Glutamatergic neuron (in vitro differentiated cells): Measurements from ENCODE around the gene CSHL1. TPM values are rescaled to one million over a fixed set of nuclear protein-coding genes. Genes with fewer than 3 reads are reported as not detected.
A peak's percentile ranks its signal among the peaks of the same experiment; 100 is the strongest.

Experiments
- DNase-seq: peaks from one replicate; pipeline ENCODE4 v3.0.0; 2022
- H3K27ac Mint-ChIP-seq: one replicate; pipeline ENCODE4 v1.8.0; 2020; ENCODE audit warnings: mild to moderate bottlenecking, mixed read lengths, inconsistent platforms; ENCODE audit not compliant: unreplicated experiment
- H3K27me3 Mint-ChIP-seq: one replicate; pipeline ENCODE4 v1.8.0; 2020; ENCODE audit warnings: mild to moderate bottlenecking, moderate library complexity, mixed read lengths, inconsistent platforms; ENCODE audit not compliant: unreplicated experiment
- H3K36me3 Mint-ChIP-seq: one replicate; pipeline ENCODE4 v1.8.0; 2020; ENCODE audit warnings: mild to moderate bottlenecking, mixed read lengths, inconsistent platforms; ENCODE audit not compliant: unreplicated experiment
- H3K4me1 Mint-ChIP-seq: one replicate; pipeline ENCODE4 v1.8.0; 2020; ENCODE audit warnings: mild to moderate bottlenecking, low read depth, mixed read lengths, inconsistent platforms; ENCODE audit not compliant: unreplicated experiment
- H3K4me3 Mint-ChIP-seq: one replicate; pipeline ENCODE4 v1.8.0; 2020; ENCODE audit warnings: mild to moderate bottlenecking, mixed read lengths, inconsistent platforms; ENCODE audit not compliant: unreplicated experiment
- H3K9me3 Mint-ChIP-seq: one replicate; pipeline ENCODE4 v1.8.0; 2020; ENCODE audit warnings: mild to moderate bottlenecking, moderate library complexity, mixed read lengths, inconsistent platforms; ENCODE audit not compliant: unreplicated experiment
- total RNA-seq: library from RNA; stranded (reverse); fragmentation: NEBNext Ultra II Directional; extraction: Animal tissue kit (Norgen Biotek cat#: 25700); gene quantifications from one replicate; pipeline ENCODE4 v1.2.1, GENCODE V29; 2021; ENCODE audit not compliant: unreplicated experiment
- TF ChIP-seq, protein P1 (sequence below): fragments of 200-600 bp; sonication (generic); IDR thresholded peaks from one replicate; pipeline ENCODE4 v1.5.0; 2021; ENCODE audit not compliant: partially characterized antibody, unreplicated experiment

CSHL1 gene
- total RNA-seq, 1 donor from 2014 or later: not detected

DNA sequence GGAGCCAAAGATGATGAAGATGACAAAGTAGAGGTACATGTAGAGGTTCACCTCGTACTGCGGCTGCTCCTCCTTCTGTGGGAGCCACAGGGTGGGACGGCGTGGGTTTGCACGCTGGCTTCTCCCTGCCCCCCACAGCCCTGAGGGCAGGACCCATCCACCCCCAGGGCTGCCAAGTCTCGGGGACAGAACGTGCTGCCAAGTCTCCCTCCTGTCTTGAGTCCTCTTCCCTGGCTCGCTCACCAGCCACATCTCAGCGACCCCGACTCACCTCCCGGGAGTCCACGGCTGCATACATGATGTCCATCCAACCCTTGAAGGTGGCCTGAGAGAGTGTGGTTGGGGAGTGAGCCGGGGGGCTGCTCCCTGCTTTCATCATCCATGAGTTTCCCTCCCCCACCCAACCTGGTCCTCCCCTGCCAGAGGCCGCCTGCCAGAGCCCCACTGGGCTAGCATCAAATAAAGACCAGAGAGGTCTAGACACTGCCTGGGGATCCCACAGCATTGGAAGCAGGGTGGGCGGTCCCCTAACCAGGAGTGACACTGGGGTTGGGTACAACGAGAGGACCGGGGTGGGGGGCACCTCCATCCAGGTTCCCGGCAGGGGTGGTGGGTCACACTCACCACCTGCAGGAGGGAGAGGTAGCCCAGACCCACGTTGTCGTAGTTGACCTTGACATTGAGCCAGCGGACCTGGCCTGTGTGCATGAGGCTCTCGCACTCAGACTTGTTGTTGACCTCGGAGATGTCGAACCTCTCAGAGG lies 33.9 kb upstream of the CSHL1 start:
- H3K9me3 Mint-ChIP-seq: peaks cover 5% of the 10 kb centered on the region
- TF ChIP-seq, protein P1, sequence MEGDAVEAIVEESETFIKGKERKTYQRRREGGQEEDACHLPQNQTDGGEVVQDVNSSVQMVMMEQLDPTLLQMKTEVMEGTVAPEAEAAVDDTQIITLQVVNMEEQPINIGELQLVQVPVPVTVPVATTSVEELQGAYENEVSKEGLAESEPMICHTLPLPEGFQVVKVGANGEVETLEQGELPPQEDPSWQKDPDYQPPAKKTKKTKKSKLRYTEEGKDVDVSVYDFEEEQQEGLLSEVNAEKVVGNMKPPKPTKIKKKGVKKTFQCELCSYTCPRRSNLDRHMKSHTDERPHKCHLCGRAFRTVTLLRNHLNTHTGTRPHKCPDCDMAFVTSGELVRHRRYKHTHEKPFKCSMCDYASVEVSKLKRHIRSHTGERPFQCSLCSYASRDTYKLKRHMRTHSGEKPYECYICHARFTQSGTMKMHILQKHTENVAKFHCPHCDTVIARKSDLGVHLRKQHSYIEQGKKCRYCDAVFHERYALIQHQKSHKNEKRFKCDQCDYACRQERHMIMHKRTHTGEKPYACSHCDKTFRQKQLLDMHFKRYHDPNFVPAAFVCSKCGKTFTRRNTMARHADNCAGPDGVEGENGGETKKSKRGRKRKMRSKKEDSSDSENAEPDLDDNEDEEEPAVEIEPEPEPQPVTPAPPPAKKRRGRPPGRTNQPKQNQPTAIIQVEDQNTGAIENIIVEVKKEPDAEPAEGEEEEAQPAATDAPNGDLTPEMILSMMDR: no peak
- DNase-seq: no peak

GRCh38 chr17:63943745-63944144 lies 32.7 kb upstream of the CSHL1 start:
- TF ChIP-seq, protein P1: peak; percentile 55
- no peak for DNase-seq
- H3K27ac Mint-ChIP-seq: no peak overlapping the region
- no peak overlapping the region for H3K4me3 Mint-ChIP-seq
- H3K36me3 Mint-ChIP-seq: no peaks in the 10 kb centered on the region
- peaks cover 8% of the 10 kb centered on the region for H3K27me3 Mint-ChIP-seq
- peaks cover 3% of the 10 kb centered on the region for H3K4me1 Mint-ChIP-seq
- H3K9me3 Mint-ChIP-seq: peaks cover 7% of the 10 kb centered on the region

More for the DNA sequence above, 33.9 kb upstream of the CSHL1 start:
- peaks cover 3% of the 10 kb centered on the region for H3K4me1 Mint-ChIP-seq
- peaks cover 6% of the 10 kb centered on the region for H3K27me3 Mint-ChIP-seq
- H3K4me3 Mint-ChIP-seq: no peak overlapping the region
- H3K27ac Mint-ChIP-seq: no peak overlapping the region
- H3K36me3 Mint-ChIP-seq: no peaks in the 10 kb centered on the region

DNA sequence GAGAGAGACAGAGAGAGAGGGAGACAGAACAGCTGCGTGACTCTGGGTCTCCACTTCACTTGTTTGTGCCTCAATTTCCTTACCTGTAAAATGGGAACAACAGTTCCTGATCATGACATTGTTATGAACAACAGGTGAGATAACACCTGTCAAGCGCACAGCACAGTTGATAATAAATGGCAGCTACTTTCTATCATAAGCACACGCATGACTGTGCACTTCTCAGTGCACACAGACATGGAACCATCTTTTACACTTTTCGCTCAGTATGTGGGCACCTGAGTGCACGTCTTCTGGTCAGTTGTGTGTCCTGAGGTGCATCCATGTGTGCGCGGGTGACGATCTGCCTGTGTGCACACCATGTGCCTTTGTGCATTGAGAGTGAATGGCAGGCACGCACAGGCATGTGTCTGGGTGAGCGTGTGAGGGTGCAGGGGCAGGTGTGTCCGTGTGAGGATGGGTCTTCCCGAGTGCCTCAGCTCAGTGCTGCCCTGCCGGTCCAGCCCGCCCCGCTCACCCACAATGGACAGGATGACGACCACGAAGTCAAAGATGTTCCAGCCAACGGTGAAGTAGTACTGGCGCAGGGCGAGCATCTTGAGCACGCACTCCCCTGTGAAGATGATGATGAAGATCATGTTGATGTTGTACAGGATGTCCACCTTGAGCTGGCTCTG lies 31.4 kb upstream of the CSHL1 start:
- H3K36me3 Mint-ChIP-seq: no peaks in the 10 kb centered on the region

DNA sequence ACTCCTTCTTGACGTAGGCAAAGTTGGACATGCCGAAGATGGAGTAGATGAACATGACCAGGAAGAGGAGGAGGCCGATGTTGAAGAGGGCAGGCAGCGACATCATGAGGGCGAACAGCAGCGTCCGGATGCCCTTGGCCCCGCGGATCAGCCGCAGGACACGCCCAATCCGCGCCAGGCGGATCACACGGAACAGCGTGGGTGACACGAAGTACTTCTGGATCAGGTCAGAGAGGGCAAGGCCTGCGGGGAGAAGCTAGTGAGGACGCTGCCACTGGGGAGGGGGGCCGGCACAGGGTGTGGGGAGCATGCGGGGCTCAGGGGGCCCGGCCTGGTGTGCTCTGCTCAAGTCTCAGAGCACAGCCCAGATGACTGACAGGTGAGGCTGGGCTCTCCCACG lies 30.7 kb upstream of the CSHL1 start:
- peaks cover 7% of the 10 kb centered on the region for H3K9me3 Mint-ChIP-seq
- TF ChIP-seq, protein P1: no peak
- peaks cover 8% of the 10 kb centered on the region for H3K27me3 Mint-ChIP-seq
- H3K36me3 Mint-ChIP-seq: no peaks in the 10 kb centered on the region
- no peak for DNase-seq
- no peak overlapping the region for H3K4me3 Mint-ChIP-seq
- H3K4me1 Mint-ChIP-seq: peaks cover 5% of the 10 kb centered on the region
- no peak overlapping the region for H3K27ac Mint-ChIP-seq

More for the DNA sequence above, 31.4 kb upstream of the CSHL1 start:
- TF ChIP-seq, protein P1: no peak
- Mint-ChIP-seq H3K4me3 (no peak overlapping the region), H3K27ac (no peak overlapping the region), H3K27me3 (peaks cover 8% of the 10 kb centered on the region), H3K4me1 (peaks cover 5% of the 10 kb centered on the region), H3K9me3 (peaks cover 7% of the 10 kb centered on the region)
- DNase-seq: no peak

GRCh38 chr17:63941162-63941561 lies 30.1 kb upstream of the CSHL1 start:
- Mint-ChIP-seq H3K27me3 (peaks cover 8% of the 10 kb centered on the region), H3K36me3 (no peaks in the 10 kb centered on the region), H3K27ac (no peak overlapping the region), H3K9me3 (peaks cover 7% of the 10 kb centered on the region), H3K4me1 (peaks cover 5% of the 10 kb centered on the region), H3K4me3 (no peak overlapping the region)
- TF ChIP-seq, protein P1: no peak
- no peak for DNase-seq
